ENCODE measurements around the gene PDE11A. TPM values are rescaled to one million over a fixed set of nuclear protein-coding genes. Genes with fewer than 3 reads are reported as not detected.
"Not testable (repeated sequence)": the region's sequence is repeated elsewhere in the genome, so short reads cannot be mapped to it uniquely, and the experiment has no call there.

PDE11A gene
- 2.8 TPM for total RNA-seq

GRCh38 chr2:178072383-178073301 is at the start of gene PDE11A:
Gene PDE11A, minus strand, starts transcription at chr2:178072777. Its CDS starts 340 bp downstream, at chr2:178072437.
- peak; percentile 89 for DNase-seq (ENCODE audit: low spot score)

- DNase-seq (ENCODE audit: low spot score), result no peak
Measured at GRCh38 chr2:178119179-178119922, 46.8 kb upstream of the PDE11A start.

- no peak for DNase-seq (ENCODE audit: low spot score)
Measured at GRCh38 chr2:178117725-178118124, 45.1 kb upstream of the PDE11A start.

- DNase-seq (ENCODE audit: low spot score), result no peak
Measured at GRCh38 chr2:178115271-178115670, 42.7 kb upstream of the PDE11A start.

- DNase-seq (ENCODE audit: low spot score), result no peak
Measured at GRCh38 chr2:178114462-178114861, 41.9 kb upstream of the PDE11A start.

GRCh38 chr2:178112202-178113152 is 39.9 kb upstream of the PDE11A start, which contains the start of gene RBM45:
Gene RBM45, plus strand, starts transcription at chr2:178112437. Its CDS starts 110 bp downstream, at chr2:178112547.
- DNase-seq (ENCODE audit: low spot score), result peak; percentile 90

- no peak for DNase-seq (ENCODE audit: low spot score)
Measured at GRCh38 chr2:178111743-178112142, 39.2 kb upstream of the PDE11A start.

- DNase-seq (ENCODE audit: low spot score), result no peak
Measured at GRCh38 chr2:178110681-178111080, 38.1 kb upstream of the PDE11A start.

- DNase-seq (ENCODE audit: low spot score), result no peak
Measured at GRCh38 chr2:178109813-178110212, 37.2 kb upstream of the PDE11A start.

- DNase-seq (ENCODE audit: low spot score), result no peak
Measured at GRCh38 chr2:178108176-178108575, 35.6 kb upstream of the PDE11A start.

- DNase-seq (ENCODE audit: low spot score), result no peak
Measured at GRCh38 chr2:178106053-178106452, 33.5 kb upstream of the PDE11A start.

GRCh38 chr2:178105566-178105965 is 33.0 kb upstream of the PDE11A start:
- no peak for DNase-seq (ENCODE audit: low spot score)

GRCh38 chr2:178101321-178102079 is 28.9 kb upstream of the PDE11A start:
- no peak for DNase-seq (ENCODE audit: low spot score)

GRCh38 chr2:178093471-178093870 is 20.9 kb upstream of the PDE11A start:
- no peak for DNase-seq (ENCODE audit: low spot score)

- DNase-seq (ENCODE audit: low spot score), result no peak
Measured at GRCh38 chr2:178088774-178089270, 16.2 kb upstream of the PDE11A start.

GRCh38 chr2:178084273-178084672 is 11.7 kb upstream of the PDE11A start:
- DNase-seq (ENCODE audit: low spot score), result no peak

GRCh38 chr2:178082408-178083045 is 9.9 kb upstream of the PDE11A start:
- no peak for DNase-seq (ENCODE audit: low spot score)

GRCh38 chr2:178079279-178079678 is 6.7 kb upstream of the PDE11A start:
- DNase-seq (ENCODE audit: low spot score), result not testable (repeated sequence)

GRCh38 chr2:178076130-178076529 is 3.6 kb upstream of the PDE11A start:
- DNase-seq (ENCODE audit: low spot score), result no peak

- no peak for DNase-seq (ENCODE audit: low spot score)
Measured at GRCh38 chr2:178075006-178075326, 2.4 kb upstream of the PDE11A start.
